PC-9 (cell line): Measurements from ENCODE around the gene SHISA4. TPM values are rescaled to one million over a fixed set of nuclear protein-coding genes. Genes with fewer than 3 reads are reported as not detected.

Experiments
- BruUV-seq: library from RNA; stranded (reverse); fragments of 400-500 nt; replicated peaks from 2 replicates; lab custom pipeline; 2021; lab: Mats Ljungman, UMichigan
- CTCF ChIA-PET: fragments of 300-600 bp; sonication (Branson Sonifier 250); formaldehyde crosslinking; loops from one replicate; lab custom pipeline; 2022; ENCODE audit warnings: antibody characterized with exemption; lab: Charles Lee
- POLR2A ChIA-PET: fragments of 300-600 bp; sonication (Branson Sonifier 250); formaldehyde crosslinking; loops from one replicate; lab custom pipeline; 2022; ENCODE audit warnings: antibody characterized with exemption; ENCODE audit not compliant: unreplicated experiment; lab: Charles Lee
- DNase-seq, 2 experiments: peaks; one replicate each; pipeline versions ENCODE4 v3.0.0 to v3.0.0-alpha.2; 2015 to 2022; ENCODE audit warnings: mixed read lengths in 1 of 2
- H2AFZ ChIP-seq: fragments of 200-600 bp; sonication (generic); 2 replicates; pipeline ENCODE4 v1.8.1; 2017; ENCODE audit warnings: antibody characterized with exemption
- H3F3A ChIP-seq: fragments of 200-600 bp; sonication (generic); 2 replicates; pipeline ENCODE4 v1.8.1; 2017; ENCODE audit warnings: antibody characterized with exemption, mild to moderate bottlenecking, low read depth; ENCODE audit not compliant: insufficient read depth
- H3K27ac ChIP-seq: fragments of 200-600 bp; sonication (generic); 2 replicates; pipeline ENCODE4 v1.6.1; 2016; ENCODE audit warnings: mixed run types
- H3K27me3 ChIP-seq: fragments of 200-600 bp; sonication (generic); 2 replicates; pipeline ENCODE4 v1.6.1; 2016; ENCODE audit warnings: low read depth, mixed run types; ENCODE audit not compliant: insufficient read depth
- H3K36me3 ChIP-seq: fragments of 200-600 bp; sonication (generic); 2 replicates; pipeline ENCODE4 v1.6.1; 2016; ENCODE audit warnings: low read depth, mixed run types
- H3K4me1 ChIP-seq: fragments of 200-600 bp; sonication (generic); replicated peaks from 2 replicates; pipeline ENCODE4 v1.6.1; 2016; ENCODE audit warnings: mixed run types; ENCODE audit not compliant: insufficient read depth
- H3K4me2 ChIP-seq: fragments of 200-600 bp; sonication (generic); 2 replicates; pipeline ENCODE4 v1.6.1; 2017; ENCODE audit warnings: mixed run types
- H3K4me3 ChIP-seq: fragments of 200-600 bp; sonication (generic); 2 replicates; pipeline ENCODE4 v1.6.1; 2016; ENCODE audit warnings: mixed run types
- H3K79me2 ChIP-seq: fragments of 200-600 bp; sonication (generic); 2 replicates; pipeline ENCODE4 v1.6.1; 2017; ENCODE audit warnings: low read depth, mixed run types
- H3K9me2 ChIP-seq: fragments of 200-600 bp; sonication (generic); 2 replicates; pipeline ENCODE4 v1.8.1; 2017; ENCODE audit warnings: mild to moderate bottlenecking; ENCODE audit not compliant: insufficient read depth
- H3K9me3 ChIP-seq: fragments of 200-600 bp; sonication (generic); 2 replicates; pipeline ENCODE4 v1.8.1; 2016; ENCODE audit warnings: low read depth; ENCODE audit not compliant: insufficient read depth
- H4K20me1 ChIP-seq: fragments of 200-600 bp; sonication (generic); 2 replicates; pipeline ENCODE4 v1.8.1; 2017; ENCODE audit not compliant: insufficient read depth
- CTCF ChIP-seq: fragments of 200-600 bp; sonication (generic); conservative IDR thresholded peaks from 2 replicates; pipeline ENCODE4 v1.6.1; 2017; ENCODE audit warnings: mixed run types, antibody characterized with exemption, mild to moderate bottlenecking, moderate library complexity
- EZH2 ChIP-seq: fragments of 200-600 bp; sonication (generic); IDR thresholded peaks from 2 replicates; pipeline ENCODE4 v1.8.0; 2017; ENCODE audit warnings: antibody characterized with exemption, low read depth
- intact Hi-C: fragments of 100-400 bp; cut with micrococcal nuclease; formaldehyde crosslinking; loops from one replicate; pipeline ENCODE4 v1.10.0; 2022; ENCODE audit not compliant: unreplicated experiment
- total RNA-seq: library from RNA; stranded (reverse); gene quantifications from 2 replicates; pipeline ENCODE4 v1.2.3, GENCODE V29; 2021

Gene SHISA4
- total RNA-seq, 1 experiment from 2014 or later = 22.4 TPM

DNA sequence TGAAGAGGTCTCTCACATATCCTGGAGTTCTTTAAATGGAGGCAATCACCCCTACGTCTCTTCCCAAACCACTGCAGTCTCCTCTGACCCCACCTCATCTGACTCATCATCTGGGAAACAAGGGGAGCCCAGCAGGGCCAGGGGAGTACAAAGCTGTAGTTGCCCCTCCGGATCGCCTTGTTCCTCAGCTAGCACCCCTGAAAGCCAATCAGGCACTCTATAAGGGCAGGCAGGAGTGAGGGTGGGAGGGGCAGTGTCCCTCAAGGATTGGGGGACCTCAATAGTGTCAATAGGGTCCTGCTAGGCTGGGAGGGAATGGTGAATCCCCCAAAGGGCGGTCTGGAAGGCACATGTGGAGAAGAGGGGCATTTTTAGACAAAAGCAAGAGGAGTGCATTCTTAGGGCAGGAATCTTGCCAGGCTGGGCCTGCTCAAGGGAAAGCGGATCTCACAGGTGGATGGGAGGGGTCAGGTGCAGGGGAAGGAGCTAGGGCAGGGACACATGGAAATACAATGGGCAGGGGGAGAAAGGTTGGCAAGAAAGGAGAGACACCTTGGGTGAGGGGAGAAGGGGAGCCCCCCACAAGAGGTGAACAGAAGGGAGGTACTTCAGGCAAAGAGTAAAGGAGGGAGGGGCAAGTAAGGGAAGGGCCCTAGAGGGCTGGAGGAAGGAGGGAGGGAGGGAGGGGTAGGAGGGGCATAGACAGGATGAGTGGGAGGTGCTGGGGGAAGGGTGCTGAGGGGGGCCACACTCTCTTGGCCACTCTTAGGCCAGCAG, 5.8 kb downstream of the SHISA4 start:
- Histone ChIP-seq H3K9me3 (no peaks in the 10 kb centered on the region), H4K20me1 (no peaks in the 10 kb centered on the region), H3K4me2 (no peak overlapping the region), H3K36me3 (no peaks in the 10 kb centered on the region), H3K9me2 (no peaks in the 10 kb centered on the region), H3K4me1 (peaks cover 29% of the 10 kb centered on the region), H3K27ac (no peak overlapping the region), H3F3A (peaks cover 41% of the 10 kb centered on the region), H3K4me3 (no peak overlapping the region), H2AFZ (no peak overlapping the region), H3K79me2 (no peaks in the 10 kb centered on the region), H3K27me3 (no peaks in the 10 kb centered on the region)
- ChIA-PET POLR2A (interaction anchor here (0.6 to 0.7 kb wide), 2 partner anchors 13 to 16 kb away, joined by 3 to 4 read pairs; no protein-coding TSS in a partner anchor), CTCF (interaction anchor here (0.5 to 1.8 kb wide), 4 partner anchors 12 to 179 kb away, joined by 3 to 10 read pairs (median 5); no protein-coding TSS in a partner anchor)
- BruUV-seq = no TSS peak
- TF ChIP-seq EZH2 (no peak), CTCF (no peak)
- intact Hi-C loops = loop anchor here (1.0 kb wide), 1 partner anchor 241 kb away; no protein-coding TSS in a partner anchor
- no peak for DNase-seq

- TF ChIP-seq CTCF (no peak), EZH2 (no peak)
- intact Hi-C loops = loop anchor here (1.0 kb wide), 1 partner anchor 240 kb away; no protein-coding TSS in a partner anchor
Observed at GRCh38 chr1:201895120-201895665, 6.5 kb downstream of the SHISA4 start.

More at GRCh38 chr1:201895120-201895665, 6.5 kb downstream of the SHISA4 start:
- H3K9me2 ChIP-seq = no peaks in the 10 kb centered on the region
- BruUV-seq = no TSS peak
- no peaks in the 10 kb centered on the region for H3K79me2 ChIP-seq
- no peak overlapping the region for H3K4me3 ChIP-seq
- ChIA-PET CTCF (interaction anchor here (0.5 to 2.2 kb wide), 9 partner anchors 12 to 240 kb away, joined by 3 to 23 read pairs (median 7); no protein-coding TSS in a partner anchor), POLR2A (interaction anchor here (0.6 kb wide), 2 partner anchors 14 to 73 kb away, joined by 3 to 8 read pairs; no protein-coding TSS in a partner anchor)
- H2AFZ ChIP-seq = no peak overlapping the region
- H3K9me3 ChIP-seq = no peaks in the 10 kb centered on the region
- DNase-seq = peak in 1 of 2 experiments; percentile 24
- H3K36me3 ChIP-seq = no peaks in the 10 kb centered on the region
- H4K20me1 ChIP-seq = no peaks in the 10 kb centered on the region
- H3K27me3 ChIP-seq = no peaks in the 10 kb centered on the region
- peaks cover 29% of the 10 kb centered on the region for H3K4me1 ChIP-seq
- H3K4me2 ChIP-seq = no peak overlapping the region
- no peak overlapping the region for H3K27ac ChIP-seq
- peaks cover 41% of the 10 kb centered on the region for H3F3A ChIP-seq
